Gastrocnemius medialis (tissue), 4 donors: Measurements from ENCODE around the gene AGAP1. TPM values are rescaled to one million over a fixed set of nuclear protein-coding genes. Genes with fewer than 3 reads are reported as not detected.

ENCODE experiments used
- ATAC-seq, 2 donors: fragments of 150-250 bp; one replicate each; pipeline ENCODE4 v1.9.1; 2016
- DNase-seq, 2 donors: peaks; one replicate each; pipeline ENCODE4 v3.0.0-alpha.2; 2019
- H3K27ac ChIP-seq, 4 donors: fragments of 200-600 bp; sonication (generic); 1 replicate in 1 of 4; 2 replicates in 3 of 4; pipeline ENCODE4 v1.5.1; 2016 to 2018; ENCODE audit warnings: mild to moderate bottlenecking in 2 of 4, moderate library complexity in 1 of 4
- H3K27me3 ChIP-seq, 3 donors: fragments of 200-600 bp; sonication (generic) in 2 of 3; 1 replicate in 1 of 3; 2 replicates in 2 of 3; pipeline versions ENCODE4 v1.5.1 to v1.6.0; 2016 to 2019; ENCODE audit warnings: mild to moderate bottlenecking in 1 of 3, moderate library complexity in 1 of 3
- H3K36me3 ChIP-seq, 2 donors: fragments of 200-600 bp; sonication (generic) in 1 of 2; one replicate each; pipeline ENCODE4 v1.5.1; 2017 to 2018
- H3K4me1 ChIP-seq, 2 donors: fragments of 200-600 bp; sonication (generic) in 1 of 2; one replicate each; pipeline ENCODE4 v1.5.1; 2016 to 2017; ENCODE audit warnings: mild to moderate bottlenecking in 2 of 2
- H3K4me3 ChIP-seq, 4 donors: fragments of 200-600 bp; sonication (generic) in 3 of 4; 1 replicate in 1 of 4; 2 replicates in 3 of 4; pipeline ENCODE4 v1.5.1; 2016 to 2019; ENCODE audit warnings: mild to moderate bottlenecking in 2 of 4
- H3K9me3 ChIP-seq, 3 donors: fragments of 200-600 bp; sonication (generic) in 2 of 3; 1 replicate in 1 of 3; 2 replicates in 2 of 3; pipeline ENCODE4 v1.5.1; 2016 to 2019
- POLR2A ChIP-seq, 2 donors: fragments of 450-650 bp; IDR thresholded peaks; one replicate each; pipeline ENCODE4 v1.6.1; 2017; ENCODE audit warnings: antibody characterized with exemption in 2 of 2, mild to moderate bottlenecking in 2 of 2, moderate library complexity in 2 of 2
- in situ Hi-C, 4 donors: fragments of 200-750 bp; cut with MboI; loops; one replicate each; pipeline versions ENCODE4 v1.15.0 to v1.8.0; 2017; ENCODE audit warnings: low sequenced_read_pairs in 4 of 4
- intact Hi-C: fragments of 100-400 bp; cut with DNase I; formaldehyde crosslinking; loops from one replicate; pipeline ENCODE4 v1.15.1; 2023; ENCODE audit warnings: low total_unique reads
- total RNA-seq, 4 donors: library from RNA; depleted of rRNA; stranded (reverse); fragments of >200 nt; gene quantifications; one replicate each; pipeline versions ENCODE4 v1.1.0 to v1.2.3, GENCODE V29; 2016
- TF ChIP-seq, protein P1 (sequence below), 5 experiments: fragments of 450-650 bp in 3 of 5; fragments of 200-600 bp in 2 of 5; sonication (generic) in 2 of 5; IDR thresholded peaks in 4 of 5; conservative IDR thresholded peaks in 1 of 5; 1 replicate in 4 of 5; 2 replicates in 1 of 5; pipeline ENCODE4 v1.5.1; 2016 to 2019; ENCODE audit warnings: antibody characterized with exemption in 5 of 5, mild to moderate bottlenecking in 3 of 5, moderate library complexity in 3 of 5

The AGAP1 gene
- total RNA-seq, 4 donors from 2014 or later = 8.5 to 26.8 (median 14.4) TPM

DNA sequence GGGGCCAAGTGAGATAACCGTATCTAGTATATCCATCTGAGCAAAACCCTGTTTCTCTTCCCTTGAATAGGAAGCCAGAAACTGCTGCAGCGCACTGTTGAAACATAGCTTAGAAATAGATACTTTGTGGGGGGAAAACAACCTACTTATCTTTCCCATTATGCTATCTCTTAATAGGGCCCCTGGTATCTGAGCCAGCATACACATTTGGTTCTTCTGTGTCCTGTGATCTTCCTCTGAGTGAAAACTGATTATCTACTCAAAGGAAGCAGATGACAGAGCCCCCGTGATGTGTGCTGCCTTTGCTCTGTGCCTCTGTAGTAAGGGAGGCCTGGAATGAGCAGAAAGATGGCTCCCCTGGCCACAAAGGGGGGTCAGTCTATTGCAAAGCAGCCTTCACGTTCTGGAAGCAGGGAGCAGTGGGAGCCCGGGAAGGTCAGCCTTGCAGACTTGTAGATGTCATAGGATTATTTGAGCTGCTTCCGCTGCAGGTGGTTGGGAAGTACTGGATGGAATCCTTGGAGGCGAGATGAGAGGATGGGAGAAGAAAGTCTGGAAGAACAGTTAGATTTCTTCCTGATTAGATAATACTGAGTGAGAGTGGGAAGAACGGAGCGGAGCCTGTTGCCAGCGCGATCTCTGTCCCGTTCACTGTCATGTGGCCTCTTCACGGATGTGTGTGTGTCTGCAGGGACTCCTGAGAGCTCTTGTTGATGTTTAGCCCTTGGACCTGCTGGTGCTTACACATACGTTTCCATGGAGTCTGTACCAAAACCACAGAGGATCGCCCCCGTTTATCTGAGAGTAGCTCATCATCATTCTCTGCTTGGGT is 150.1 kb downstream of the AGAP1 start:
- H3K27ac ChIP-seq = peak overlapping the region in 3 of 4 donors; percentile 16 to 39 (median 29)
- no peaks in the 10 kb centered on the region for H3K9me3 ChIP-seq
- DNase-seq (no peak), ATAC-seq (no peak)
- no peaks in the 10 kb centered on the region for H3K27me3 ChIP-seq
- H3K4me1 ChIP-seq = peaks cover 37 to 38% of the 10 kb centered on the region in 2 donors
- H3K4me3 ChIP-seq = no peak overlapping the region
- intact Hi-C loops (no loop called here), in situ Hi-C loops (no loop called here)
- H3K36me3 ChIP-seq = no peaks in the 10 kb centered on the region
- TF ChIP-seq, protein P1, sequence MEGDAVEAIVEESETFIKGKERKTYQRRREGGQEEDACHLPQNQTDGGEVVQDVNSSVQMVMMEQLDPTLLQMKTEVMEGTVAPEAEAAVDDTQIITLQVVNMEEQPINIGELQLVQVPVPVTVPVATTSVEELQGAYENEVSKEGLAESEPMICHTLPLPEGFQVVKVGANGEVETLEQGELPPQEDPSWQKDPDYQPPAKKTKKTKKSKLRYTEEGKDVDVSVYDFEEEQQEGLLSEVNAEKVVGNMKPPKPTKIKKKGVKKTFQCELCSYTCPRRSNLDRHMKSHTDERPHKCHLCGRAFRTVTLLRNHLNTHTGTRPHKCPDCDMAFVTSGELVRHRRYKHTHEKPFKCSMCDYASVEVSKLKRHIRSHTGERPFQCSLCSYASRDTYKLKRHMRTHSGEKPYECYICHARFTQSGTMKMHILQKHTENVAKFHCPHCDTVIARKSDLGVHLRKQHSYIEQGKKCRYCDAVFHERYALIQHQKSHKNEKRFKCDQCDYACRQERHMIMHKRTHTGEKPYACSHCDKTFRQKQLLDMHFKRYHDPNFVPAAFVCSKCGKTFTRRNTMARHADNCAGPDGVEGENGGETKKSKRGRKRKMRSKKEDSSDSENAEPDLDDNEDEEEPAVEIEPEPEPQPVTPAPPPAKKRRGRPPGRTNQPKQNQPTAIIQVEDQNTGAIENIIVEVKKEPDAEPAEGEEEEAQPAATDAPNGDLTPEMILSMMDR (IDR thresholded peaks at IDR 0.05 in 4 of 5, conservative IDR thresholded peaks at IDR 0.05 in 1 of 5) = no peak
- TF ChIP-seq POLR2A (IDR thresholded peaks at IDR 0.05) = no peak

DNA sequence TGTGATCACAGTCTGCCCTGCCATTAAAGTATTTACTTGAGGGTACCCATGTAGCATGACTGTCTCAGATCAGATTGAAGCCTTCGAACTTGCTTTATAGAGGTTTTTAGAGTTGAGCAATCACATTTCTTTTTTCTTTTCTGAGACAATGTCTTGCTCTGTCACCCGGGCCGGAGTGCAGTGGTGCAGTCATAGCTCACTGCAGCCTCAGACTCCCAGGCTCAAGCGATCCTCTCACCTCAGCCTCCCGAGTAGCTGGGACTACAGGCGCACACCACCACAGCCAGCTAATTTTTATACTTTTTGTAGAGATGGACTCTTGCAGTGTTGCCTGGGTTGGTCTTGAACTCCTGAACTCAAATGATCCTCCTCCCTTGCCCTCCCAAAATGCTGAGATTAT is 153.4 kb downstream of the AGAP1 start:
- Histone ChIP-seq H3K9me3 (no peaks in the 10 kb centered on the region), H3K27ac (no peak overlapping the region), H3K36me3 (no peaks in the 10 kb centered on the region), H3K4me3 (no peak overlapping the region), H3K27me3 (no peaks in the 10 kb centered on the region), H3K4me1 (peaks cover 8 to 9% of the 10 kb centered on the region in 2 donors)
- TF ChIP-seq, protein P1 (IDR thresholded peaks at IDR 0.05 in 4 of 5, conservative IDR thresholded peaks at IDR 0.05 in 1 of 5) = no peak
- no peak for TF ChIP-seq POLR2A (IDR thresholded peaks at IDR 0.05)
- no peak for DNase-seq
- intact Hi-C loops (no loop called here), in situ Hi-C loops (no loop called here)
- ATAC-seq = no peak

DNA sequence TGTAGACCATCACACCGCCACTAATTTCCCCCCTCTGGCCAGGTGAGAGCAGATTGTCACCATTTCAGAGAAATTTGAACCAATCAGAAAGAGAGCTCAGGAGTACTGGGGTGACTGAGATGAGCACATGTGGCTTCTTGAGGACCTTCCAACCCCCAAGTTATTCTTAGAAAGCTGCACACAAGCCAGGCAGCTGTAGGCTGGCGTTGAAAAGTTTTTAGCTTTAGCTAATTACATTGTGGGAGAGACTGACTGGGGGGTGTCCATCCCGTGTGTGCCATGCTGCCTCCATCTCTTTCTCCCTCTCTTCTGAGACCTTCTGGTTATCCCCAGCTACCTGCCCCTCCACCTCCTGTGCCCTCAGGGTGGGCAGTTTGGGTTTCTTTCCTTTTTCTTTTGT is 154.0 kb downstream of the AGAP1 start:
- in situ Hi-C loops (no loop called here), intact Hi-C loops (no loop called here)
- TF ChIP-seq, protein P1 (IDR thresholded peaks at IDR 0.05 in 4 of 5, conservative IDR thresholded peaks at IDR 0.05 in 1 of 5) = no peak
- TF ChIP-seq POLR2A (IDR thresholded peaks at IDR 0.05) = no peak
- H3K9me3 ChIP-seq = no peaks in the 10 kb centered on the region
- H3K27me3 ChIP-seq = no peaks in the 10 kb centered on the region
- no peaks in the 10 kb centered on the region for H3K36me3 ChIP-seq
- H3K27ac ChIP-seq = no peak overlapping the region
- ATAC-seq (no peak), DNase-seq (no peak)
- peaks cover 8 to 9% of the 10 kb centered on the region in 2 donors for H3K4me1 ChIP-seq
- no peak overlapping the region for H3K4me3 ChIP-seq

DNA sequence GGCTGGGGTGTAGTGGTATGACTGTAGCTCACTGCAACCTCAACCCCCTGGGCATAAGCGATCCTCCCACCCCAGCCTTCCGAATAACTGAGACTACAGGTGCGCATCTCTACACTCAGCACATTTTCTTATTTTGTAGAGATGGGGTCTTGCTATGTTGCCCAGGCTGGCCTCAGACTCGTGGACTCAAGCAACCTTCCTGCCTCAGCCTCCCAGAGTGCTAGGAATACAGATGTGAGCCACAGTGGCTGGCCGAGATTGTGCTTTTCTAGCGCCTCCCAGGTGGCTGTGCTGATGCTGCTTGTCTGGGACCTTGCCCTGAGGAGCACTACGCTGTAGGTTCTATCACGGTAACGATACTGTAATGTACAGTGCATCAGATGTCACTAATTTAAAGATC is 155.6 kb downstream of the AGAP1 start:
- Histone ChIP-seq H3K4me3 (no peak overlapping the region), H3K27ac (no peak overlapping the region), H3K36me3 (no peaks in the 10 kb centered on the region), H3K4me1 (peaks cover 8 to 9% of the 10 kb centered on the region in 2 donors), H3K27me3 (no peaks in the 10 kb centered on the region), H3K9me3 (no peaks in the 10 kb centered on the region)
- DNase-seq (no peak), ATAC-seq (no peak)
- no peak for TF ChIP-seq POLR2A (IDR thresholded peaks at IDR 0.05)
- intact Hi-C loops (no loop called here), in situ Hi-C loops (no loop called here)

DNA sequence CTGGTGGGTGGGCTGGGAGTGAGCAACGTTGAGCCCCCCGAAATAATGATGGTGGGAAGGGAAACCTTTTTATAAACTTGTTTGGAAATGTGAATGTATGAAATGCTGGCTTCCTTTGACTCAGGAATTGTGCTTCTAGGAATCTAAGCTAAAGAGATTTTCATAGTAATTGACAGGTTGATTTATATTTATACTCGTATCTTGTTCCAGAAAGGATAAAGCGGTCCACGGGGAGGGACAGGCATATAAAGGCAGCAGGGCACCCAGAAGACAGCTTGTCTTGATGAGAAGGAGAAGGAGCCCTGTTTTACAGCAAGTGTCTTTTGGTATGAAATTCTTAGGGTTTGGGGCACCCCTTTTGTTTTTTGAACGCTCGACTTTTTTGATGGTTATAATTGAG is 157.8 kb downstream of the AGAP1 start:
- peaks cover 8 to 9% of the 10 kb centered on the region in 2 donors for H3K4me1 ChIP-seq
- intact Hi-C loops = no loop called here
- no peak for ATAC-seq
- H3K36me3 ChIP-seq = no peaks in the 10 kb centered on the region
- H3K4me3 ChIP-seq = no peak overlapping the region
- DNase-seq = no peak
- no peaks in the 10 kb centered on the region for H3K27me3 ChIP-seq
- TF ChIP-seq, protein P1 (IDR thresholded peaks at IDR 0.05 in 4 of 5, conservative IDR thresholded peaks at IDR 0.05 in 1 of 5) = no peak
- no peak for TF ChIP-seq POLR2A (IDR thresholded peaks at IDR 0.05)
- H3K27ac ChIP-seq = no peak overlapping the region
- in situ Hi-C loops = no loop called here
- H3K9me3 ChIP-seq = no peaks in the 10 kb centered on the region
